ENCODE measurements around the gene CRP.
"Not testable (repeated sequence)": the region's sequence is repeated elsewhere in the genome, so short reads cannot be mapped to it uniquely, and the experiment has no call there.

CRP gene

DNA sequence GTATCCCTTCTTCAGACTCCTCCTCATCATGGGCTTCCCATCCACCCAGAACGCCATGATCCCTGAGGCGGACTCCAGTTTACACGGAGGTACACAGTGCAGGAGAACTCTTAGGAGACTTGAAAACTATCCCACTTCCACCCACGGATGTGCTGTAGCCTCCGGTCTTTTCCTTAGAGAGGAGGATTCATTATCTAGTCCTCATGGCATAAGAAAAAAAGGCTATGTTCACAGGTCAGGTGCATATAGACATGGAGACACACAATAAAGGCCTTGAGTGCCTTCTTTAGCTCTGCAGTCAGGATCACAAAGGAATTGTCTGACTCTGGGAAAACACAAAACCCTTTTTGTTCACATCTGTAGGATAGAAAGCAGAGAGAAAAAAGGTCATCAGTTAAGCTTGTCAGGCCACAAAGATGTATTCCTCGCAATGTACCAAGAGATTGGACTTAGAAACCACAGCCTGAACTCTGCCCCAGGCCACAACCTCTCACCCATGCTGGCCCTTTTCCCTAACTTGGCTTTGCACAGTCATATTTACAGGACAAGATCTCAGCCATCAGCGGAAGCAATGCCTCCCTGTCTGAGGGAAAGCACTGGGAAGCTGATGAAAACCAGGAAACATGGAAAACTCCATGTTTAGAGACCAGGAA lies 9.0 kb downstream of the CRP start:
- Histone ChIP-seq H3K9me3 (ENCODE audit: control insufficient read depth in 5 of 5, low read length in 5 of 5) (no peaks in the 10 kb centered on the region), H3K4me3 (ENCODE audit: low read depth in 1 of 5, low read length in 5 of 5) (no peak overlapping the region), H3K27me3 (ENCODE audit: control insufficient read depth in 5 of 5, insufficient read depth in 4 of 5, low read length in 5 of 5) (no peaks in the 10 kb centered on the region), H3K36me3 (ENCODE audit: control insufficient read depth in 5 of 5, insufficient read depth in 5 of 5, low read length in 5 of 5) (no peaks in the 10 kb centered on the region), H3K4me1 (ENCODE audit: control insufficient read depth in 5 of 5, insufficient read depth in 5 of 5, low read length in 5 of 5) (no peaks in the 10 kb centered on the region), H3K27ac (ENCODE audit: low read depth, low read length) (no peak overlapping the region), H3K9ac (ENCODE audit: low read length in 5 of 5) (no peak overlapping the region)

DNA sequence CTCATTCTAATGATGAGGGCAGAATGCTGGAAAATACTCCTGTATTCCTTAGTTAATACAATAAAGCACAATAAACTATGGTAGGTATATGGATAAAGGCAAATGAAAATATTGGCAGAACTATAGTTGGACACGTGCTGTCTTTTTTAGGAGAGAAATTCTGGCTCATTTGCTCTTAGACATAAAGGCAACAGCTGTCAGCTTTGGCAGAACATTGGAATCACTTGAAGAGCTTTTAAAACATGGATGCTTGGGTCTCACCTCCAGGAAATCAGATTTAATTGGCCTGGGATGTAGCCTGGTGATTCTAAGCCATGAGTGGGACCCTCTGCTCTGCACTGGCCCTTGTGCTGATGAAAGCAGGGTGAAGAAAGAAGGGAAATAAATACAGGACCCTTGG lies 9.9 kb downstream of the CRP start:
- H3K27ac ChIP-seq (ENCODE audit: low read depth, low read length) = no peak overlapping the region
- no peak overlapping the region for H3K9ac ChIP-seq (ENCODE audit: low read length in 5 of 5)
- no peaks in the 10 kb centered on the region for H3K36me3 ChIP-seq (ENCODE audit: control insufficient read depth in 5 of 5, insufficient read depth in 5 of 5, low read length in 5 of 5)
- H3K4me1 ChIP-seq (ENCODE audit: control insufficient read depth in 5 of 5, insufficient read depth in 5 of 5, low read length in 5 of 5) = no peaks in the 10 kb centered on the region
- no peak overlapping the region for H3K4me3 ChIP-seq (ENCODE audit: low read depth in 1 of 5, low read length in 5 of 5)
- H3K27me3 ChIP-seq (ENCODE audit: control insufficient read depth in 5 of 5, insufficient read depth in 4 of 5, low read length in 5 of 5) = no peaks in the 10 kb centered on the region
- H3K9me3 ChIP-seq (ENCODE audit: control insufficient read depth in 5 of 5, low read length in 5 of 5) = no peaks in the 10 kb centered on the region

DNA sequence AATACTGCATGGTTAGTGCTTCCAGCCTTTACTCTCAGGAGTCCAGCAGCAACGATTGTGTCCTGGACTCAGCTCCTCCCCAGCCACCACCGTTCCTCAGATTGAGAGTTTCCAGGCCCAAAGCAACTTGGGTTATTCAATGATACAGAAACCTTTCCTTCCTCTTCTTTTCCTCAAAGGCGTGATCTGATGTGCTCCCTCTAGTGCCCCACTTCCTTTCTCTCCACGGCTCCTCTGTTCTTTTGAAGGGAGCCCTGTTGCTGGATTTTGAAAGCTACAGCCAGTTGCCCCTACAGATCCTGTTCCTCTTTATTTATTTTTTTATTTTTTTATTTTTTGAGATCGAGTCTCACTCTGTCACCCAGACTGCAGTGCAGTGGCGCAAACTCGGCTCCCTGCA lies 14.1 kb downstream of the CRP start:
- H3K36me3 ChIP-seq (ENCODE audit: control insufficient read depth in 5 of 5, insufficient read depth in 5 of 5, low read length in 5 of 5) = no peaks in the 10 kb centered on the region
- H3K4me3 ChIP-seq (ENCODE audit: low read depth in 1 of 5, low read length in 5 of 5) = no peak overlapping the region
- no peak overlapping the region for H3K27ac ChIP-seq (ENCODE audit: low read depth, low read length)
- H3K9ac ChIP-seq (ENCODE audit: low read length in 5 of 5) = no peak overlapping the region
- H3K4me1 ChIP-seq (ENCODE audit: control insufficient read depth in 5 of 5, insufficient read depth in 5 of 5, low read length in 5 of 5) = no peaks in the 10 kb centered on the region
- H3K27me3 ChIP-seq (ENCODE audit: control insufficient read depth in 5 of 5, insufficient read depth in 4 of 5, low read length in 5 of 5) = no peaks in the 10 kb centered on the region
- no peaks in the 10 kb centered on the region for H3K9me3 ChIP-seq (ENCODE audit: control insufficient read depth in 5 of 5, low read length in 5 of 5)

DNA sequence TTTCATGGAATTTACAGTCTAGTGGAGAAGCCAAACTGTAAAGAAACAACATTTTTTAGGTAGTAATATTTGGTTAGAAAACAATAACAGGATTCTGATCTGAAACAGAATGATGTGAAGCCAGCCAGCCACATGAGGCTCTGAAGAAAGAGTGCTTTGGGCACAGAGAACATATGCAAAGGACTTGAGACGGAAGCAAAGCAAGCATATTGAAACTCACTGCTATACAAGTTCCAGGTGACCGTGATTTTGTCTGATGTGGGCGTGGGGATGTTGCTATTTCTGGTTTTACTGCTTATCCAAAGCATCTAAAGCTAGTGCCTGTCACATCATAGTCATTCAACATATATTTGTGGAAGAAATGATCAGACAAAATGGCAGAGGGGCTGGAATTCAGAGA lies 14.7 kb downstream of the CRP start:
- Histone ChIP-seq H3K4me1 (ENCODE audit: control insufficient read depth in 5 of 5, insufficient read depth in 5 of 5, low read length in 5 of 5) (no peaks in the 10 kb centered on the region), H3K4me3 (ENCODE audit: low read depth in 1 of 5, low read length in 5 of 5) (no peak overlapping the region), H3K27ac (ENCODE audit: low read depth, low read length) (no peak overlapping the region), H3K9me3 (ENCODE audit: control insufficient read depth in 5 of 5, low read length in 5 of 5) (no peaks in the 10 kb centered on the region), H3K27me3 (ENCODE audit: control insufficient read depth in 5 of 5, insufficient read depth in 4 of 5, low read length in 5 of 5) (no peaks in the 10 kb centered on the region), H3K36me3 (ENCODE audit: control insufficient read depth in 5 of 5, insufficient read depth in 5 of 5, low read length in 5 of 5) (no peaks in the 10 kb centered on the region), H3K9ac (ENCODE audit: low read length in 5 of 5) (no peak overlapping the region)

DNA sequence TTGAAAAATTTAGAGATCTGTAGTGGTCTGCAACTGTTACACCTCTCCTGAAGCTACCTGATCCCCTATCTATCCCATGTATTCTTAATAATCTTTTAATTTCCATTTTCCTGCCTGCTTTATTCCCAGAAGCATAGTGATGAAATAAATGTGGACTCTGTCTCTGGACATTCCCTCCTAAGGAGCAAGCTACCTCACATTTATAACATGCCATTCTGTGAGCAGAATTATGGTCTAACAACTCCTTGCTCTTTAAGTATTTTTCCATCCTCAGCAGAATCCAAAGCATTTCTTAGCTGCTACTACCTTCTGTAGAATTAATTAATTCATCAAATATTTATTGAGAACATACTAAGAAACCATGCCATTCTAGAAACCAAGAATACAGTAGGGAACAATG lies 15.1 kb downstream of the CRP start:
- H3K9ac ChIP-seq (ENCODE audit: low read length in 5 of 5) = no peak overlapping the region
- no peak overlapping the region for H3K4me3 ChIP-seq (ENCODE audit: low read depth in 1 of 5, low read length in 5 of 5)
- H3K9me3 ChIP-seq (ENCODE audit: control insufficient read depth in 5 of 5, low read length in 5 of 5) = no peaks in the 10 kb centered on the region
- no peaks in the 10 kb centered on the region for H3K27me3 ChIP-seq (ENCODE audit: control insufficient read depth in 5 of 5, insufficient read depth in 4 of 5, low read length in 5 of 5)
- H3K36me3 ChIP-seq (ENCODE audit: control insufficient read depth in 5 of 5, insufficient read depth in 5 of 5, low read length in 5 of 5) = no peaks in the 10 kb centered on the region
- no peaks in the 10 kb centered on the region for H3K4me1 ChIP-seq (ENCODE audit: control insufficient read depth in 5 of 5, insufficient read depth in 5 of 5, low read length in 5 of 5)
- no peak overlapping the region for H3K27ac ChIP-seq (ENCODE audit: low read depth, low read length)

DNA sequence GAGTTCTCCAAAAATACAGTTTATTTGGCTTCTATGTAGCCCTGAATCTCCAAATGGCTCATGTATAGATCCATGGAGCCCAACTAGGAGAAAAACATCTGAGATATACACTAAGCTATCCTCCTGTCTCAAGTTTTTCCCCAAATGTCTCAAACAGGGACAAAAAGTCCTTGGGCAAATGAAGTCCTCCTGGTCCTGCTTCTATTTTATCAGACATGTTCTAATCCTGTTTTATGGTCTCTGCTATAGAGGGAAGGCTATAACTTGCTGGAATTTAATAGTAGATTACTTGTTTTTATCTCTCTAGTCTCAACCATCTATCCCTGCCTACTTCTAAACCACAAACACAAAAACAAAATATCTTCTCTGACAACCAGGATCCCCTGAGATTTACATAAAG lies 26.9 kb downstream of the CRP start:
- Histone ChIP-seq H3K27ac (ENCODE audit: low read depth, low read length) (no peak overlapping the region), H3K36me3 (ENCODE audit: control insufficient read depth in 5 of 5, insufficient read depth in 5 of 5, low read length in 5 of 5) (no peaks in the 10 kb centered on the region), H3K27me3 (ENCODE audit: control insufficient read depth in 5 of 5, insufficient read depth in 4 of 5, low read length in 5 of 5) (no peaks in the 10 kb centered on the region), H3K9me3 (ENCODE audit: control insufficient read depth in 5 of 5, low read length in 5 of 5) (no peaks in the 10 kb centered on the region), H3K4me3 (ENCODE audit: low read depth in 1 of 5, low read length in 5 of 5) (no peak overlapping the region), H3K4me1 (ENCODE audit: control insufficient read depth in 5 of 5, insufficient read depth in 5 of 5, low read length in 5 of 5) (no peaks in the 10 kb centered on the region), H3K9ac (ENCODE audit: low read length in 5 of 5) (no peak overlapping the region)

DNA sequence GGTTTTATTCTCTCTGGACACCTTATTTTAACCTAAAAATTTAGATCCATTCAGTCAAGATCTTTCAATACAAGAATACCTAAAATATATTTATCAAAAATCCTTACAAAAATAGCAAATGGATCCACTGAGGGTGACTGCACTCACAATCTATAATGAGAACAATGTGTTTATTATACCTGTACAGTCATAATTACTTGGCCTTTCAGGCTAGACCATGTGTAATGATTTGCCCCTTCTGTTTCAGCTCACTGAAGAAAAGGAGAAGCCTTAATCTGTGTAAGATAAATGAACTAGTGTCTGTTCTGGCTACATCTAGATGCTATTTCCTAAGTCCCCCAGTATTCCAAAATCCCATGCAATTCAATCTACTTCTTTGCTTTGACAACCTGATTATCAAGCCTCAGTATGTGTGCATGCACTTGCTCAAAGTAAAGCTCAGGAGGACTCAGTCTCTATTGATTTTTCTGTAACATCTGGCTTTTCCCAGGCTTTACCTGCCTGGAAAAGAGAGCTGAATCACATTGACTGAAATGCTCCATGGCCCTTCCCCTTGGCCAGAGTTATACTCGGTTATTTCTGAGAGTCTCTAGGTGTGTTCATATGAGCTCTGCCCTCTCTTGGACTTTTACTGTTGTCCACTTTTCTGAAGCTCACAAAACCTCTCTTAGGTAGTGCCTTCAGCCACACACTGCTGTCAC lies 27.6 kb downstream of the CRP start:
- H3K27ac ChIP-seq (ENCODE audit: low read depth, low read length) = no peak overlapping the region
- no peak overlapping the region for H3K4me3 ChIP-seq (ENCODE audit: low read depth in 1 of 5, low read length in 5 of 5)
- no peaks in the 10 kb centered on the region for H3K4me1 ChIP-seq (ENCODE audit: control insufficient read depth in 5 of 5, insufficient read depth in 5 of 5, low read length in 5 of 5)
- H3K36me3 ChIP-seq (ENCODE audit: control insufficient read depth in 5 of 5, insufficient read depth in 5 of 5, low read length in 5 of 5) = no peaks in the 10 kb centered on the region
- no peaks in the 10 kb centered on the region for H3K27me3 ChIP-seq (ENCODE audit: control insufficient read depth in 5 of 5, insufficient read depth in 4 of 5, low read length in 5 of 5)
- no peak overlapping the region for H3K9ac ChIP-seq (ENCODE audit: low read length in 5 of 5)
- H3K9me3 ChIP-seq (ENCODE audit: control insufficient read depth in 5 of 5, low read length in 5 of 5) = peaks cover 0 to 3% (median 0%) of the 10 kb centered on the region in 5 donors

DNA sequence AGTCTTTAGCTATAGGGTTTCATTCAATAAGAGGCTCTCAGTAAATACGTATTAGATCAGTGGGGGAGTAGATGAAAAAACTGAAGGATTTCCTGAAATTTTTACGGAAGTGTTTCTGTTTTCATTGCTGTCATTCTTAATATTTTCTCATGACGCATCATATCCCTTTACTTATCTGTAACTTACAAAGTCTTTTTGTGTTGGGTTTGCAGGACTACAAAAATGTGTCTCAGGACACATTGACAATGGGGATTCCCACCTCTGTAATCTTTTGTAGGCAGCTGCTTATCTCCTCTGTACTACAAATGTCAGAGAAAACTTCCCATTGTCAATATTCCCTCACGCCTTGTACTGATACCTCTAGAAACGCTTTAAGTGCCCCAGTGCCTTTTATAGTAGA lies 35.5 kb downstream of the CRP start:
- no peak overlapping the region for H3K4me3 ChIP-seq (ENCODE audit: low read depth in 1 of 5, low read length in 5 of 5)
- no peak overlapping the region for H3K27ac ChIP-seq (ENCODE audit: low read depth, low read length)
- H3K9ac ChIP-seq (ENCODE audit: low read length in 5 of 5) = no peak overlapping the region
- no peaks in the 10 kb centered on the region for H3K36me3 ChIP-seq (ENCODE audit: control insufficient read depth in 5 of 5, insufficient read depth in 5 of 5, low read length in 5 of 5)
- no peaks in the 10 kb centered on the region for H3K4me1 ChIP-seq (ENCODE audit: control insufficient read depth in 5 of 5, insufficient read depth in 5 of 5, low read length in 5 of 5)
- H3K27me3 ChIP-seq (ENCODE audit: control insufficient read depth in 5 of 5, insufficient read depth in 4 of 5, low read length in 5 of 5) = no peaks in the 10 kb centered on the region
- H3K9me3 ChIP-seq (ENCODE audit: control insufficient read depth in 5 of 5, low read length in 5 of 5) = peaks cover 0 to 7% (median 0%) of the 10 kb centered on the region in 5 donors

DNA sequence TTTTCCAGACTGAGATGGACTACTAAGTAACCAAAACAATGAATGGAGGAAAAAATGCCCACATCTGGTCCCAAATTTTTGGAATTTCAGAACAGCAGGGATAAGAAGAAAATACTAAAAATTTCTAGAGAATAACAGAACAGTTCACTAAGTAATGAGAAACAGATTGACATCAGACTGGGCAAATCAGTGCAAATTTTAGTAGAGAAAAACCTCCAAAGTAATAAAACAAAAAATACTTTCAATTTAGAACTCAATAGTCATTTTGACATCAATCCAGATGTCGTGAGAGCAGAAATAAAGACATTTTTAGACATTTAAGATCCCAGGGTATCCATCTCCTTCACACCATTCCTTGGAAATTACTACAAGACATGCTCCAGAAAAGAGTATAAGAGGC lies 39.3 kb downstream of the CRP start:
- Histone ChIP-seq H3K9me3 (ENCODE audit: control insufficient read depth in 5 of 5, low read length in 5 of 5) (no peaks in the 10 kb centered on the region), H3K4me1 (ENCODE audit: control insufficient read depth in 5 of 5, insufficient read depth in 5 of 5, low read length in 5 of 5) (no peaks in the 10 kb centered on the region), H3K36me3 (ENCODE audit: control insufficient read depth in 5 of 5, insufficient read depth in 5 of 5, low read length in 5 of 5) (no peaks in the 10 kb centered on the region)

DNA sequence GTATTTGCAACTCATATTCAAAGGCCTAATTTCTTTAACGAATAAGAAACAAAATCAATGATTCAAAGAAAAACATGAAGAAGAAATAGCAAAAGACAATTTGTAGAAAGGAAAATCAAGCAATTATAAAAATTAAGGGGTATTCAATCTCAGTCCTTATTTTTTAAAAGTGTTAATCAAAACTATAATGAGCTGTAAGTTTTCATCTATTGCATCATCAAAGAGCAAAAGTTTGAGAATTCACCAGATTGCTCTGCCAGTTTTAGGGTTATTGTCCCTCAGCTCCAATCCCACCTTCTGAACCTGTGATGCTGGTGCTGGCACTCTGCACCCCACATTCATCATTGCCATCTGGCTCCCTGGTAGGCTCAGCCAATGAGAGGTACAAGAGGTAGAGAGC lies 42.0 kb downstream of the CRP start:
- H3K4me3 ChIP-seq (ENCODE audit: low read depth in 1 of 5, low read length in 5 of 5); H3K4me1 ChIP-seq (ENCODE audit: control insufficient read depth in 5 of 5, insufficient read depth in 5 of 5, low read length in 5 of 5); H3K9me3 ChIP-seq (ENCODE audit: control insufficient read depth in 5 of 5, low read length in 5 of 5); H3K27me3 ChIP-seq (ENCODE audit: control insufficient read depth in 5 of 5, insufficient read depth in 4 of 5, low read length in 5 of 5); H3K9ac ChIP-seq (ENCODE audit: low read length in 5 of 5); H3K36me3 ChIP-seq (ENCODE audit: control insufficient read depth in 5 of 5, insufficient read depth in 5 of 5, low read length in 5 of 5); H3K27ac ChIP-seq (ENCODE audit: low read depth, low read length): not testable (repeated sequence)

More for the DNA sequence above, 39.3 kb downstream of the CRP start:
- Histone ChIP-seq H3K27me3 (ENCODE audit: control insufficient read depth in 5 of 5, insufficient read depth in 4 of 5, low read length in 5 of 5) (no peaks in the 10 kb centered on the region), H3K27ac (ENCODE audit: low read depth, low read length) (no peak overlapping the region), H3K4me3 (ENCODE audit: low read depth in 1 of 5, low read length in 5 of 5) (no peak overlapping the region), H3K9ac (ENCODE audit: low read length in 5 of 5) (no peak overlapping the region)
